ENCODE results near the gene CIT.

DNA sequence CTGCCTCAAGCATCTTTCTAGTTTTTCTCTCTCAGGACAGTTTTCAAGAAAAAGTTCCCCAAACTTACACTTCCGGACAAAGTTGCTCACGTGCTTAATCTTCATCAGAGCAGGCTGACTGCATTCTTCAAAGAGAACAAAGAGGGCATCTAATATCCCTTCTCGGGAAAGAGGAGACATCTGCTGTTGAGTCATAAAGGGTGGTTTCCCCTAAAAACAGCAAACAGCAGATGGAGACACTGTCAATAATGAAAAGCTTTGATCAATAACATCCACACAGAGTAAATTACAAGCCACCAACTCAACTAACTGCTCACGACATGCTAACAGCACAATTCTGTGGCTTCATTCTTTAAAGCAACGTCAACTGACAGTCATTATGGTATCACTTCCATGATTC, 8.1 kb downstream of the CIT start:
- TF ChIP-seq, protein P1, sequence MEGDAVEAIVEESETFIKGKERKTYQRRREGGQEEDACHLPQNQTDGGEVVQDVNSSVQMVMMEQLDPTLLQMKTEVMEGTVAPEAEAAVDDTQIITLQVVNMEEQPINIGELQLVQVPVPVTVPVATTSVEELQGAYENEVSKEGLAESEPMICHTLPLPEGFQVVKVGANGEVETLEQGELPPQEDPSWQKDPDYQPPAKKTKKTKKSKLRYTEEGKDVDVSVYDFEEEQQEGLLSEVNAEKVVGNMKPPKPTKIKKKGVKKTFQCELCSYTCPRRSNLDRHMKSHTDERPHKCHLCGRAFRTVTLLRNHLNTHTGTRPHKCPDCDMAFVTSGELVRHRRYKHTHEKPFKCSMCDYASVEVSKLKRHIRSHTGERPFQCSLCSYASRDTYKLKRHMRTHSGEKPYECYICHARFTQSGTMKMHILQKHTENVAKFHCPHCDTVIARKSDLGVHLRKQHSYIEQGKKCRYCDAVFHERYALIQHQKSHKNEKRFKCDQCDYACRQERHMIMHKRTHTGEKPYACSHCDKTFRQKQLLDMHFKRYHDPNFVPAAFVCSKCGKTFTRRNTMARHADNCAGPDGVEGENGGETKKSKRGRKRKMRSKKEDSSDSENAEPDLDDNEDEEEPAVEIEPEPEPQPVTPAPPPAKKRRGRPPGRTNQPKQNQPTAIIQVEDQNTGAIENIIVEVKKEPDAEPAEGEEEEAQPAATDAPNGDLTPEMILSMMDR (IDR thresholded peaks at IDR 0.05), result no peak
- TF ChIP-seq POLR2A (IDR thresholded peaks at IDR 0.05), result no peak

All from lower leg skin (tissue), 3 donors.